WTC11 (cell line): ENCODE data around the gene IFNA21.

Experiments used
- CBFB ChIP-seq: sonication (generic); formaldehyde crosslinking; IDR thresholded peaks from 2 replicates; pipeline ENCODE4 v1.8.1; 2022; ENCODE audit warnings: mild to moderate bottlenecking, low read depth, missing genetic modification reagents
- CTCF ChIP-seq: fragments of 200-600 bp; IDR thresholded peaks from 2 replicates; pipeline ENCODE4 v1.8.0; 2022; ENCODE audit warnings: antibody characterized with exemption
- TCF7 ChIP-seq: sonication (generic); formaldehyde crosslinking; IDR thresholded peaks from 2 replicates; pipeline ENCODE4 v1.8.0; 2022; ENCODE audit warnings: mild to moderate bottlenecking, low read depth, missing genetic modification reagents, moderate library complexity
- USF2 ChIP-seq: sonication (generic); formaldehyde crosslinking; IDR thresholded peaks from 2 replicates; pipeline ENCODE4 v1.8.1; 2023; ENCODE audit warnings: mild to moderate bottlenecking, missing genetic modification reagents, moderate library complexity

- TF ChIP-seq CBFB (CRISPR knock-in tag) (no peak), CTCF (no peak), USF2 (no peak), TCF7 (no peak)
Measured at GRCh38 chr9:21171351-21171750, 4.9 kb upstream of the IFNA21 start.
